Fibroblast of mammary gland (primary cell): ENCODE data around the gene PTPRK.

Experiments
- DNase-seq: peaks from one replicate; pipeline ENCODE4 v3.0.0-alpha.2; 2010; ENCODE audit warnings: low read depth
- H3K4me3 ChIP-seq: 2 replicates; pipeline ENCODE4 v1.5.1; 2011; ENCODE audit warnings: low read depth, mild to moderate bottlenecking, low read length, moderate library complexity; ENCODE audit not compliant: control insufficient read depth
- CTCF ChIP-seq: conservative IDR thresholded peaks from 2 replicates; pipeline ENCODE4 v1.5.1; 2011; ENCODE audit warnings: low read depth, low read length, inconsistent platforms; ENCODE audit not compliant: control insufficient read depth, insufficient read depth

The PTPRK gene

GRCh38 chr6:128259029-128259724 lies 261.2 kb downstream of the PTPRK start:
- no peak overlapping the region for H3K4me3 ChIP-seq
- TF ChIP-seq CTCF: no peak
- no peak for DNase-seq

DNA sequence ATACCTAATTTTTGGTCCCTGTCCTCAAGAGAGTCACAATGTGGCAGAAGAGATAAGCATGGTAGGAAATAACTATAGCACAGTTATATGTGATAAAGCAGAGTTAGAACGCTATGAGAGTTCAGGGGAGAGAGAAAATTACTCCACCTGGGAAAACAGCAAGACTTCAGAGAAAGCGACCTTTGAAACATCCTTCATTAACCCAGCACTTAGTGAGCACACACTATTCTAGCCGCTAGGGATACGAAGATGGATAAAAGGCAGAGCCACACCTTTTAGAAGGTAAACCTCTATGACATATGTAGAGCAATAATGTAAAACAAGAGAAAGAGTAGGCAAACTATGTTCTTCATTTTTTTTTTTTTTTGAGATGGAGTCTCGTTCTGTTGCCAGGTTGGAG lies 264.3 kb downstream of the PTPRK start:
- DNase-seq: no peak

GRCh38 chr6:128252341-128253176 lies 267.8 kb downstream of the PTPRK start:
- no peak overlapping the region for H3K4me3 ChIP-seq
- no peak for TF ChIP-seq CTCF
- no peak for DNase-seq

More for the DNA sequence above, 264.3 kb downstream of the PTPRK start:
- TF ChIP-seq CTCF: no peak
- H3K4me3 ChIP-seq: no peak overlapping the region

GRCh38 chr6:128251445-128252340 lies 268.7 kb downstream of the PTPRK start:
- no peak for DNase-seq
- H3K4me3 ChIP-seq: no peak overlapping the region
- TF ChIP-seq CTCF: no peak

DNA sequence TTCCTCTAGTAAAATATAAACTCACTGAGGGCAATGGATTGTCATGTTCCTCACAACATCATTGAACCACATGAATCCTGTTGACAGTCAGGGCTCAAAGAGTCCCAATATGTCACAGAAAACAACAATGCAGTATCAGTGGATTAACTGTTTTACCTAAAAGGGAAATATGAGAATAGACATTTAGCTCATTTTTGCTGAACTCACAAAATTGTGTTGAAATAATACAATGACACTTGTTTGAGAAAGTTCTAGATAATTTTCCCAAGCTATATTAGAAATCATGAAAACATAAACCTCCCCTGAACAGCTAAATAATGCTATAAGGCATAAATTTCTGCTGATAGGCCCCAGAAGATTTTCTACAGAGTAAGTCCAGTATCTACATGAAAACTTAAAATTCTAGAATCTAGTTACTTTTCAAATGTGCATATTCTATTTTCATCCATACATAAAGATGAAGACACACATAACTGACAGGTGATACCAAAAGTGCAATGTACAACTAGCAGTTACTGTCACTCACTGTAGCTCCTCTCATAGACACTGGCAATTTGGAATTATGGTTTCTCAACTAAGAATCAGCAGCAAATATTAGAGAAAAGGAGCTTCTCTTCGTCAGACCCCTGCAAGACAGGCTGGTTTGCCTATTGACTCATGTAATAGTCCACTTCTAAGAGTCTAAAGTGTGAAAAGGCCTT lies 269.9 kb downstream of the PTPRK start:
- no peak for TF ChIP-seq CTCF
- DNase-seq: no peak
- no peak overlapping the region for H3K4me3 ChIP-seq

DNA sequence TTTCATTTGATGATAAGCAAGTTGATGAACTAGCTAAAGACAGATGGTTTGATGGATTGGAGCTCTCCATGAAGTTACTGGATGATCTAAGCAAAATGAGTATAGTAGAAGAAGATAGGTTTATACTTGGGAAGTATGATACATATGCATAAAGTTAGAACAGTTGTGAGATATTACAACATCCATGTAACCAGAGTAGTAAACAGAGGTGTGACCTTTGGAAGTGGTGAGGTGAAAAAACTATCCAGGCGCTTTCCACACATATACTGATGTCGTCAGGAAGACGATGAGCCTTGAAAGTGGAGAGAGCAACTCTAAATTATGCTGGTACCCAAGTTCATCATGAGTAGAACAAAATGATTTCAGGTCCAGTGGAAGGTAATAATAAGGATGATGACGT lies 271.0 kb downstream of the PTPRK start:
- no peak overlapping the region for H3K4me3 ChIP-seq
- no peak for DNase-seq
- no peak for TF ChIP-seq CTCF
